Loucy (cell line): ENCODE results near the gene MADD.

ENCODE experiments used
- EZH2phosphoT487 ChIP-seq: fragments of 200-600 bp; IDR thresholded peaks from 2 replicates; pipeline ENCODE4 v1.6.1; 2018; ENCODE audit warnings: antibody characterized with exemption, mild to moderate bottlenecking, moderate library complexity, borderline replicate concordance
- TF ChIP-seq, protein P1 (sequence below): fragments of 200-600 bp; sonication (generic); conservative IDR thresholded peaks from 2 replicates; pipeline ENCODE4 v1.5.1; 2014; ENCODE audit warnings: mild to moderate bottlenecking, antibody characterized with exemption, low read length

DNA sequence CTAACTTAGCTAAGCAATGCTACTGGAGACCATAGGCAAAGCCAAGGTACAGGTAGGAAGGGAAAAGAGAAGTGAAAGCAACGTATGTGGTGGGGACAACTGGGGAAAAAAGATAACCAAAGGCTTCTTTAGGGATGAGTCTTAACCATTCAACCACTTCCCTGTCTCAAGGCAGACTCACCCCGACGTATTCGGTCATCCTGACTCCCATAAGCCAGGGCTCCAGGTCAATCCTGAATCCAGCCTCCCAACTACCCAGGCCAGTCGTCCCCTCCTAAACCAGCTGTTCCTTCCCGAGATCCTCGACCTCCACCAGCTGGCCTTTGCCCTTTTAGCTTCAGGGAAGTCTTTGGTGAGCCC is 21.6 kb upstream of the MADD start:
- TF ChIP-seq, protein P1, sequence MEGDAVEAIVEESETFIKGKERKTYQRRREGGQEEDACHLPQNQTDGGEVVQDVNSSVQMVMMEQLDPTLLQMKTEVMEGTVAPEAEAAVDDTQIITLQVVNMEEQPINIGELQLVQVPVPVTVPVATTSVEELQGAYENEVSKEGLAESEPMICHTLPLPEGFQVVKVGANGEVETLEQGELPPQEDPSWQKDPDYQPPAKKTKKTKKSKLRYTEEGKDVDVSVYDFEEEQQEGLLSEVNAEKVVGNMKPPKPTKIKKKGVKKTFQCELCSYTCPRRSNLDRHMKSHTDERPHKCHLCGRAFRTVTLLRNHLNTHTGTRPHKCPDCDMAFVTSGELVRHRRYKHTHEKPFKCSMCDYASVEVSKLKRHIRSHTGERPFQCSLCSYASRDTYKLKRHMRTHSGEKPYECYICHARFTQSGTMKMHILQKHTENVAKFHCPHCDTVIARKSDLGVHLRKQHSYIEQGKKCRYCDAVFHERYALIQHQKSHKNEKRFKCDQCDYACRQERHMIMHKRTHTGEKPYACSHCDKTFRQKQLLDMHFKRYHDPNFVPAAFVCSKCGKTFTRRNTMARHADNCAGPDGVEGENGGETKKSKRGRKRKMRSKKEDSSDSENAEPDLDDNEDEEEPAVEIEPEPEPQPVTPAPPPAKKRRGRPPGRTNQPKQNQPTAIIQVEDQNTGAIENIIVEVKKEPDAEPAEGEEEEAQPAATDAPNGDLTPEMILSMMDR = no peak
- no peak for TF ChIP-seq EZH2phosphoT487
